ENCODE measurements around the gene SERGEF.

The SERGEF gene

DNA sequence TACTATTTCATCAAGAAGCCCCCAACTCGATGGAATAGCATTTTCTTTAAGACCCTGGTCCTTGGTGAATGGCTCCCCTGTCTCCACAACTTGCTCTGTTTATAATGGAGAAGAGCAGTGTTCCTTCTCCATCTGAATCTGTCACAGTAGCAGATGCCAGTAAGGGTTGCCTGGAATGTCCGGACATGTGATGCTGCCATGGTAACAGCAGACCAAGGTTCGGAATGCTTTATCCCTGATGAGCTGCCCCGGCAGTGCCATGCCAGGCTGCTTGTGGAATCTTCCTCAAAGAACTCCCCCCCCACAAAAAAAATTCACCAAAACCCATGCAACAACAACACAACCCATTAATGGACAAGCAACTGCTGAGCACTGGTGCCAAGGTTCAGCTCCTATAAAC, 205.8 kb downstream of the SERGEF start:
- no peaks in the 10 kb centered on the region for H3K4me1 ChIP-seq (ENCODE audit: control insufficient read depth in 1 of 2, insufficient read depth in 1 of 2, low read depth in 1 of 2, low read length in 1 of 2)
- no peak overlapping the region for H3K27ac ChIP-seq
- TF ChIP-seq, protein P1, sequence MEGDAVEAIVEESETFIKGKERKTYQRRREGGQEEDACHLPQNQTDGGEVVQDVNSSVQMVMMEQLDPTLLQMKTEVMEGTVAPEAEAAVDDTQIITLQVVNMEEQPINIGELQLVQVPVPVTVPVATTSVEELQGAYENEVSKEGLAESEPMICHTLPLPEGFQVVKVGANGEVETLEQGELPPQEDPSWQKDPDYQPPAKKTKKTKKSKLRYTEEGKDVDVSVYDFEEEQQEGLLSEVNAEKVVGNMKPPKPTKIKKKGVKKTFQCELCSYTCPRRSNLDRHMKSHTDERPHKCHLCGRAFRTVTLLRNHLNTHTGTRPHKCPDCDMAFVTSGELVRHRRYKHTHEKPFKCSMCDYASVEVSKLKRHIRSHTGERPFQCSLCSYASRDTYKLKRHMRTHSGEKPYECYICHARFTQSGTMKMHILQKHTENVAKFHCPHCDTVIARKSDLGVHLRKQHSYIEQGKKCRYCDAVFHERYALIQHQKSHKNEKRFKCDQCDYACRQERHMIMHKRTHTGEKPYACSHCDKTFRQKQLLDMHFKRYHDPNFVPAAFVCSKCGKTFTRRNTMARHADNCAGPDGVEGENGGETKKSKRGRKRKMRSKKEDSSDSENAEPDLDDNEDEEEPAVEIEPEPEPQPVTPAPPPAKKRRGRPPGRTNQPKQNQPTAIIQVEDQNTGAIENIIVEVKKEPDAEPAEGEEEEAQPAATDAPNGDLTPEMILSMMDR (IDR thresholded peaks at IDR 0.05) = no peak
- no peak overlapping the region for H3K4me3 ChIP-seq (ENCODE audit: low read depth in 1 of 2, low read length in 1 of 2)
- no peaks in the 10 kb centered on the region for H3K27me3 ChIP-seq
- H3K9me3 ChIP-seq = no peaks in the 10 kb centered on the region
- no peaks in the 10 kb centered on the region for H3K36me3 ChIP-seq

DNA sequence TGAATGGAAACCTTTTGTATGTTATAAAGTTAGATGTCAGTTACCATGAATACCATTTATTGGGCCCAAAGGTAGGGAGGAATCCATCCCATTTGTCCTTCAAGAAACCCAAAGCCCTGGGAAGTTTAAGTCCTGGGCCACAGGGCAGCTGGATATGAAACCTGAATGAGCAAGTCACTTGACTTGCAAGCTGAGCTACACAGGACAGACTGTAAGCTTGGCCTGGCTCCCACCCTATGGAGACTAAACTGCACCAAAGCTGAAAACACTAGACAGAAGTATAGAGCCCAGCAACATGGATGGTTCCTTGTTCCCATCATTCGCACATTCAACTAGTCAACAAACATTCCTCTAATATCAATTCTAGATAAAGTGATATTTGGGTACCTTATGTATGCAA, 207.0 kb downstream of the SERGEF start:
- H3K36me3 ChIP-seq = no peaks in the 10 kb centered on the region
- H3K27ac ChIP-seq = no peak overlapping the region
- no peaks in the 10 kb centered on the region for H3K9me3 ChIP-seq
- H3K4me3 ChIP-seq (ENCODE audit: low read depth in 1 of 2, low read length in 1 of 2) = no peak overlapping the region
- H3K27me3 ChIP-seq = no peaks in the 10 kb centered on the region
- no peaks in the 10 kb centered on the region for H3K4me1 ChIP-seq (ENCODE audit: control insufficient read depth in 1 of 2, insufficient read depth in 1 of 2, low read depth in 1 of 2, low read length in 1 of 2)
- TF ChIP-seq, protein P1 (IDR thresholded peaks at IDR 0.05) = no peak

DNA sequence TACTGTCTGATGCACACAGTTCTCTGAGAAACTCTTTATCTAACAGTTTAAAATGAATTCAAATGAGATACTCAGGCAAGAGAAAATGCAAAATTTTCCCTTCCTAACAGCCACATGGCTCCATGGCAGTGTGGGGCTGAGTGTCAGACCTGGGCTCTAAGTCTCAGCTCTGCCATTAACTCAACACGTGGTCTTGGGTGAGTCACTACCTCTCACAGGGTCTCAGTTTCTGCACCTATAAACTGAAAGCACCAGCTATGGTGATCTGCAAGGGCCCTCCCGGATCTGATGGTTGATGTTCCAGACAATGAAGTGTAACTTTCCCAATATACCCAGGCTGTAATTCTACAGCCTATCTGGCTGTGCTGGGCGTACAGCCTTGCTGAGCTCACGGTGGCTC, 207.8 kb downstream of the SERGEF start:
- Histone ChIP-seq H3K27ac (no peak overlapping the region), H3K9me3 (no peaks in the 10 kb centered on the region), H3K4me1 (ENCODE audit: control insufficient read depth in 1 of 2, insufficient read depth in 1 of 2, low read depth in 1 of 2, low read length in 1 of 2) (no peaks in the 10 kb centered on the region), H3K36me3 (no peaks in the 10 kb centered on the region), H3K27me3 (no peaks in the 10 kb centered on the region), H3K4me3 (ENCODE audit: low read depth in 1 of 2, low read length in 1 of 2) (no peak overlapping the region)
- TF ChIP-seq, protein P1 (IDR thresholded peaks at IDR 0.05) = no peak

DNA sequence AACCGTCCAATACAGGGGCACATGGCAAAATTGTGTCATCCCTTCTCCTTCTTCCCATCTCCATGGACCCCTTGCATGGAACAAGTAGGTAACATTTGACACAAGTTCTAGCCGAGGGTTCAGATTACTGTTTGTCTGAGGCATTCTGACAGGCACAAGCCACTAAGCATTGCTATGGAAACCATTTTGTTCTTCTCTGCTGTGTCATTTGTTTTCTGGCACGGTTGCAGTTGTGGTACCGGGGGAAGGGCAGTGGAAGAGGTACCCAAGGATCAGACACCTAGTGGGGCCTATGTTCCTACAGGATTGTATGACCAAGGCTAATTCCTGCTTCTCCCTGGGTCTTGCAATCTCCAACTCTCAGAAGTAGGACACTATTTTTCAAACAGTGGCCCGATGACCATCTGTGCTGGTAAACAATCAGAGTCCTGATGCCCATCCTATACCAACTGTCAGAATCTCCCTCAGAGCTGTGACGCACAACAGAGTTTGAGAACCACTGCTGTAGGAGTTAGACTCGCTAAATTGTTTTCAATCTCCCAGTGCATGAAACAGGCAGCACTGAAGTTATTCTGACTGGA, 209.0 kb downstream of the SERGEF start:
- Histone ChIP-seq H3K27ac (no peak overlapping the region), H3K36me3 (no peaks in the 10 kb centered on the region), H3K4me1 (ENCODE audit: control insufficient read depth in 1 of 2, insufficient read depth in 1 of 2, low read depth in 1 of 2, low read length in 1 of 2) (no peaks in the 10 kb centered on the region), H3K27me3 (no peaks in the 10 kb centered on the region), H3K9me3 (no peaks in the 10 kb centered on the region), H3K4me3 (ENCODE audit: low read depth in 1 of 2, low read length in 1 of 2) (no peak overlapping the region)
- TF ChIP-seq, protein P1 (IDR thresholded peaks at IDR 0.05) = no peak

DNA sequence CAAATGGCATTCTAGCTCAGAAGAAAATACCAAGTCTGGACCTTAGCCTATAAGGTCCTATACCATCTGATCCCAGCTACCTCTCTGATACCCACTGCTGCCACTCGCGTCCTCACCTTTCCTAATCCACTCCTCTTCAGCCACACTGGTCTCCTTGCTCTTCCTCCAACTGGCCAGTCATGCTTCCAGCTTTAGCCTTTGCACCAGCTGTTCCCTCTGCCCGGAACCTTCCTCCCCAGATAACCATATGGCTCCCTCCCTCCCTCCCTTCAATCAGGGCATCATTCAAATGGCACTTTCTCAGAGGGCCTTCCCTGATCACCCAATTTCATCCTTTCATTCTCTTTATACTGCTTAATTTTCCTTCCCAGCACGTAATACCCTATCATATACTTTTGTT, 210.4 kb downstream of the SERGEF start:
- H3K9me3 ChIP-seq = no peaks in the 10 kb centered on the region

More for the DNA sequence above, 210.4 kb downstream of the SERGEF start:
- no peak overlapping the region for H3K27ac ChIP-seq
- H3K27me3 ChIP-seq = no peaks in the 10 kb centered on the region
- H3K36me3 ChIP-seq = no peaks in the 10 kb centered on the region
- TF ChIP-seq, protein P1 (IDR thresholded peaks at IDR 0.05) = no peak
- no peaks in the 10 kb centered on the region for H3K4me1 ChIP-seq (ENCODE audit: control insufficient read depth in 1 of 2, insufficient read depth in 1 of 2, low read depth in 1 of 2, low read length in 1 of 2)
- no peak overlapping the region for H3K4me3 ChIP-seq (ENCODE audit: low read depth in 1 of 2, low read length in 1 of 2)
